Hematopoietic multipotent progenitor cell treated with erythropoietin and hydrocortisone succinate and interleukin-3 and kit ligand, for 8 days (in vitro differentiated cells): ENCODE measurements around the gene ATP1A1.
A peak's percentile ranks its signal among the peaks of the same experiment; 100 is the strongest.

Experiments
- DNase-seq: peaks from one replicate; pipeline ENCODE4 v3.0.0-alpha.2; 2015

Gene ATP1A1

DNA sequence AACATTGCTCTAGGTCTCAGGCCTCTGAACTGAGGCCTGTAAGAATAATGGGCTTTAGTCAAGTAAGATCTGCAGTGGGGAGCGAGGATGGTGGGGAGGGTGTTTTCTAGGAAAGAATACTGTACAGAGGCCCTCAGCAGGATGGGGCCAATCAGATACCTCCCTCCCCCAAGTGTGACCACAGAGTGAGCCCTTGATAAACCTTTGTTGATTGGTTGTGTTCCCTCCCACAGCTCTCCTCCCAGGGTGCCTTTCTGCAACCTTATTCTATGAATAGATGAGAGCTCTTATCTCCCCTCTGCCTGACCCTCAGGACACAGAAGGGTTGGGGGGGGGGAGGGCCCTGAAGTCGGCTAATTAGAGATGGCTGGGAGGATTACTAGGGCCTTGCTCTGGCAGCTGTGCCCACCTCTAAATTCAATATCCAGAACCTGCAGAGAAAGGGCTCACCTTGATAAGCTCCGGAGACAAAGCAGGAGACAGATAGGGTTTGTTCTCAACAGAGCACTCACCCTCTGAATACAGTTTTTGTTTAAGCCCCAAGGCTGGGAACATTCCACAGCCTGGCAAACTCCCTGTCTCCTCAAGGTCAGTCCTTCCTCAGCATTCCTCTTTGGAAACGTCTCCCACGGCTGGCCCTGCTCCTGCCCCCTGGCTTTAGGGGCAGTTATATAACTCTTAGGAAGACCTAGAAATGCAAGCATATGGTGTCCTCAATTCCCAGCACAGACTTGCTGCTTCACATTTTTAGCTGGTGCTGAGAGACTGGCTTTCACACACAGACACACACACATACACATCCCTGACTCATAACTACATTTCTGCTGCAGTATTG is 42.9 kb downstream of the ATP1A1 start:
- DNase-seq, result peak; percentile 99

DNA sequence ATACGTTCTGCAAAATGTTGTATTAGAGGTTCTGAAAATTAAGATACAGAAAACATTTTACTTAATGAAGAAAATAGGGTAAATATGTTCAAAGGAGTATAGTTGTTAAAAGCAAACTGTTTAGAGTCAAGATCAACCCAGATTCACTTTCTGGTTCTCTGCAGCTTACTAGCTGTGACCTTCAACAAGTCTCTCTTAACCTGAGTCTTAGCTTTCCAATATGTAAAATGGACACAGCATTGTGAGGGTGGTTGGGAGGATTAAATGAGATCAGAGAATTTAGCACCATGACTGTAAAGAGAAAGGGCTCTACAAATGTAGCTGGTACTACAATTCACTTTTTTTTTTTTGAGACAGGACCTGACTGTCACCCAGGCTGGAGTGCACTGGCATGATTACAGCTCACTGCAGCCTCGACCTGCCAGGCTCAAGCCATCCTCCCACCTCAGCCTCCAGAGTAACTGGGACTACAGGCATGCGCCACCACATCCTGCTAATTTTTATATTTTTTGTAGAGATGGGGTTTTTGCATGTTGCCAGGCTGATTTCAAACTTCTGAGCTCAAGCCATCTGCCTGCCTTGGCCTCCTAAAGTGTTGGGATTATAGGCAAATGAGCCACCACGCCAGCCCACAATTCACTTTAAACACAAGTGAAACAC is 43.9 kb downstream of the ATP1A1 start:
- DNase-seq, result no peak

DNA sequence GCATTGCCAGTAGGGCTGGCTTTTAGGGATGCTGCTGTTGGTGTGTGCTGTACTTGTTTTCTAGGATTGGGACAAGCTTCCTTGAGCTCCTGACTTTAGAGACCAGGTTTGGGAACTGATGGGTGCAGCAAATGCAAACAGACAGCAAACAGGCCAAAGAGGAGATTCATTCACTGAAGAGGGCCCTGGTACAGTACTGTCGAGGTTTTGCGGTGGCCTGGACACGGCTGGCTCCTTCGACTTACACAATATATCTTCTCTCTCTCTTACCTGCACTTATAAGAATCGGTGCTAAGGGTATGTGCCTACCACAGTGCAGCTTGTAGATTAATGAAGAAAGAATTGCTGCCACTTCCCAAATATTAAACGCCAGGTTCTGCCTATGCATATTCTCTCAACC is 44.6 kb downstream of the ATP1A1 start:
- no peak for DNase-seq

DNA sequence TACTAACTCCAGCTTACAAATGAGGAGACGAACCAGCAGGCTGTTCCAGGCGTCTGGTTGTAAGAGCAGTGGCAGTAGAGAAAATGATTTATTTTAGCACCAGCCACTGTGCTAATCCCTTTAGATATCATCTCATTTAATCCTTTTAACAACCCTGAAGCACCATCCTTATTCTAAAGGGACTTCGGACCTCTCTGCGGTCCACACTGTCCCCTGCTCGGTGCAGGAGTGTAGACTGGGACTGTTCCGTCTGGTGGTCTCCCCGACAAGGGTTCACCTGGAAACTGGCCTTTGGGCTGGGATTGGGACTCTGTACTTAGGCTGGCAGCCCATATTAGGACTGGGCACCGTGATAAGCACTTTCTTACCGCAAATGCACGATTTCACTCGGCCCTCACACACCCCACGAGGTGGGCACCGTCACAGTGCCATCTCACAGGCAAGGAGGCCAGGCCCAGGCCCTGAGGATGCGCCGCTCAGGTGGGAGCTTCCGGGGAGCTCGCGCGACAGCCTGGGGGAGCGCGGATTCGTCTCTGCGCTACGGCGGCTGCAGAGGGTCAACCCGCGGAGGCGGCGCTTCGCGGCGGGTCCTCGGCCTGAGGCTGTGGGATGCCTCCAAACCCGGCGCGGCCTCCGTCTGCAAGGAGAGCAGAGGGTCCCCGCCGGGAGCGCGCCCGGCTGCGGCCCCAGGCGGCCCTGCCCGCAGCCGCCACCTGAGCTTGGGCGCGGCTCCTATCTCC is 45.2 kb downstream of the ATP1A1 start:
- peak; percentile 72 for DNase-seq

DNA sequence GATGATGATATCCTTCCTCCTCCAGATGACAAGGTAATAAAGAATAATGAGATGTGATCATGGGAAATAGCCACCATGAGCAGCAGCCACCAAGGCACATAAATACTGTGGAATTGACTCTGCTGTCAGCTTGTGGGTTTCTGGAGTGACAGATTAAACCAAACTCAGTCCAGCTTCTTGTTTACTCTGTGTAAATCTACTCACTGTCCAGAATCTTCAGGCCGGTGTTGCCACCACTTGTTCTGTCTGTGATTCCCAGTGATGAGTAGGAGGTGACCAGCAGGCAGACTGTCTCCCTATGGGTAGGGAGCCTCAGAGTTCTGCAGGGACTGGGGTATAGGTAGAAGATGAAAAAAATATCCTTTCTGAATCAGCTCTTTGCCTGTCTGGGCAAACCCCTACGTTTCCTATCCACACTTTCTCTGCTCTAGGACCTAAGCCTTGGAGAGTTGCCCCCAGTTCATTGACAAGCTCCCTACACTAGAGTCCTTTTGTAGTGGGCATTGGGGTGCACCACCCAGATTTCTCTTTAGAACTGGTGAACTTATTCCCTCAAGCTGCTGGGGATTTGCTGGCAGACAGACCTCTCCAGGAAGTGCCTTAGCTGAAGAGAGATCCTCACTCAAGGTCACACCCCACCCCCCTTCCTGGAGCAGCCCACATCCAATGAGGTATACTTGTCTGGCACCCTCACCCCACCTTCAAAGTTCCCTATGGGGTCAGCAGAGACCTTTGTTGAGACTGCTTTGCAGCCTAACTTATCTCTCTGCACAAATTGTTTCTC is 47.6 kb downstream of the ATP1A1 start:
- no peak for DNase-seq

DNA sequence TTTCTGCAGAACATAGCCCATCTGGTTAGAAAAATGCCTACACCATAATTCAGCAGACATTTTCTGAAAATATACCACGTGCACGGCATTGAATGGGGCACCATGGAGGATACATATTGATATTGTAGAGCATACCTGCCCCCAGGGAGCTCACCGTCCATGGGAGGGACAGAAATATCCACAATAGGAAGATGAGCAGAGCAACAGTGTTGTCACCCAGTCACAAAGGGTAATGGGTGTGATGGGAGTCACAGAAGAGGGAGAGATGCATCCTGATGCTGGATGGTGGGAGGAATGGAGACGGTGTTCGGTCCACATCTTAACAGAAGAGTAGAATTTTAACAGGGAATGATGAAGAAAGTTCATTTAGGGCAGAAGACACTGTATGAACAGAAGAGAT is 51.4 kb downstream of the ATP1A1 start:
- DNase-seq, result no peak

DNA sequence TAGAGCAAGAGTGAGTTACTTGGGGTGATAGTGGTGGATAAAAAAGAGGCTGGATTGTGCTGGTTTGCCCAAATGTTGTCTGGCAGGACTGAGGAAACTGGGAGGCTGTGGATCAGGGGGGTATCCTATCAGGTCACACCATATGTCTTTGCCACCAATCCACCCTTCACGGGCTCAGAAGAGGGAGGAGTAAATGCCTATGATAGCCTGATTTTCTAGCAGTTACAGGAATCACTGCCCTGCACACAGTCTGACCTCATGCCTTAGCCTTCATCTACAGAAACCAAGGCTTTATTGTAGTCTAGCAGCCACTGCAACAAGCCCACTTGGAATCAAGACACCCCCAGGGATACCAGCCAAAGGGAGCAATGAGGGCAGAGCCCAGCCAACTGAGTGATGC is 51.8 kb downstream of the ATP1A1 start:
- no peak for DNase-seq

DNA sequence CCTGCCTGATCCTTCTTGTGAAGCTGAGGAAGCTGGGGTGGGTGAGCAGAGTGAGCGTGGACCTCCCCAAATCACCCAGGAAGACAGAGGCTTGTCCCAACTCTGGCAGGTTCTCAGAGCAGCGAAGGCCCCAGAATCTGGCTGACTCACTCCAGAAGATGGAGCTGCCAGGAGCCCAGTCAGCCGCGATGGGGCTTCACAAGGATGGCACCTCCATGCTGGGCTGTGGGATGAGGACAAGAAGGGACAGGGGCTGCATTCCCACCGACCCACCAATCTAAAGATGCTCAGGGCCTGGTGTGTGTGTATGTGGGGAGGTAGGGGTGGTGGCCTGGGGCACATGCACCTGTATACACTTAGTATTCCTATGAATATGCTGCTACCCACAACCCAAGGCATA is 52.9 kb downstream of the ATP1A1 start:
- DNase-seq, result no peak

DNA sequence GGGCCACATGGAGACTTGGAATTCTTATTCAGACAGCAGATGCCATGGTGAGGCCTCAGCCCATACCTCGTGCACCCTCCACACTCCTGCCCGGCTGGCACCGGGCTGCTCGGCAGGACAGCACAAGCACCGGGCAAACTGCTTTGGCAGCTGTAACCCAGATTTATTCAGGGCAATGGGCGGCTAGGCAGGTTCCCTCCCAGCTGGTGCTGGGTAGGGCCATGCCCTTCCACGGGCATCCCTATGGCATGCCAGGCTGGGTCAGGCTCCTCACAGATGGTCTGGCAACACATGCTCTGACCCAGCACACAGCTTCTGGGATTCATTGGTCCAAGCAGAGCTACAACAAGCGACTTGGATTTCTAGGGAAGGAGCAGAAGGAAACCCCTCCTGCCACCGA is 53.4 kb downstream of the ATP1A1 start:
- no peak for DNase-seq

DNA sequence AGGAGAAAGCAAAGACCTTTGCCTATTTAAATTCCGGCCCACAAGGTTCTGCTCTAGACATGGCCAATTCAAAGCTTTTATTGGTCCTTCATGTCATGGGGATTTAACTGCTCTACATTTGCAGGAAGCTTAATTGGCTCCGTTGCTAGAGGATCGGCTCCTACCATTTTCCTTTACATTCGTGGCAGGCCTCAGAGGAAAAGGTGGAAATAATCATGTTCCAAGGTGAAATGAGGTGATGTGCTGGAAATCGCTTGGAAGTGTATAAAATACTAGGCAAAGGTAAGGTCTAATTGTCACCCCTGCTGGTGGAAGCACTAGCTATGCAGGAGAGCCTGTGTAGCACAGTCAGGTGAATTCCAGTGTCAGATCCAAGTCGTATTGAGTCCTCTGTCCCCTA is 55.5 kb downstream of the ATP1A1 start:
- no peak for DNase-seq

DNA sequence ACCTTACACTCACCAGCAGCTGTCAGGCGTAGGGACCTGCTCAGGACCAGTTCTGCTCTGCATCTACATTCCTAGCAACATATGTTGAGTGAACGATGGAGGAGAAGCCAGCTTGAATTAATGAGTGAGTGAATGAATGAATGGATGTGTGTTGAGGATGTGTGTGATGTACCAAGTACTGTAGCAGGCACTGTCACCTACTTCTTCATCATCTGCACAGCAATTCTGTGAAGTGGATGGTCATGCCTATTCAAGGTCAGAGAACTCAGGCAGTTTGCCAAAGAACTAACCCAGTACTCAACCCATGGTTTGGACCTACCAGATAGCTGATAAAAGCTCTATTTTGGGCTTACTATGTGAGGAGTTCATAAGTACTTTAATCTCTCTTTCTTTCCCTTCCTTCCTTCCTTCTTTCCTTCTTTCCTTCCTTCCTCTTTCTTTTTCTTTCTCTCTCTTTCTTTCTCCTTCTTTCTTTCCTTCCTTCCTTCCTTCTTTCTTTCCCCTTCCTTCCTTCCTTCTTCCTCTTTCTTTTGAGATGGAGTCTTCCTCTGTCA is 56.9 kb downstream of the ATP1A1 start:
- DNase-seq, result peak; percentile 57

DNA sequence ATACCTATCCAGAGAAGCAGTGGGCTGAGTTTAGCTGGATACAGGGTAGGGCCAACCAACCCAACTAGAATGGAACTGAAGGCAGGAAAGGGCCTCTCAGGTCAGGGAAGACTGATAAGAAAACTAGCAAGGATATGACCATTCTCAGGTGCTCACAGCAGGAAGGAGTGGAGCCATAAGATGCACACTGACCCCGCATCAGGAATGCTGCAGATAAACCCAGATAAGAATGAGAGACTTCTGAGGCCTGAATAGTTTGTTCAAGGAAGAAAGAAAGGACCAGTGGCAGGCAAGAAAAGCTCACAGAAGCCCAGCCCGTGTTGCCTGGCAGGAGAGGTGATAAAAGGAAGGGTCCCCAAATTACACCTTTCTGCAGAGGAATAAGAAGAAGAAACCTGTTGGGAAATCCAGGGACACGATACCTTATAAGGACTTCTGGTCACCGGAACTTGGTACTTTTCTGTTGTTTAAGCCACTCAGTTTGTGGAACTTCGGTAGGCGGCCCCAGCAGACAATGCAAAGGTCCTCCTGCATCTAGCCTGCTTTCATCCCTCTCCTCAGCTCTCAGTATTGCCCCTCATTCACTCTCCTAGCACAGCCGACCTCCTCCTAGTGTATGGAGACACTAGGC is 58.9 kb downstream of the ATP1A1 start:
- no peak for DNase-seq

DNA sequence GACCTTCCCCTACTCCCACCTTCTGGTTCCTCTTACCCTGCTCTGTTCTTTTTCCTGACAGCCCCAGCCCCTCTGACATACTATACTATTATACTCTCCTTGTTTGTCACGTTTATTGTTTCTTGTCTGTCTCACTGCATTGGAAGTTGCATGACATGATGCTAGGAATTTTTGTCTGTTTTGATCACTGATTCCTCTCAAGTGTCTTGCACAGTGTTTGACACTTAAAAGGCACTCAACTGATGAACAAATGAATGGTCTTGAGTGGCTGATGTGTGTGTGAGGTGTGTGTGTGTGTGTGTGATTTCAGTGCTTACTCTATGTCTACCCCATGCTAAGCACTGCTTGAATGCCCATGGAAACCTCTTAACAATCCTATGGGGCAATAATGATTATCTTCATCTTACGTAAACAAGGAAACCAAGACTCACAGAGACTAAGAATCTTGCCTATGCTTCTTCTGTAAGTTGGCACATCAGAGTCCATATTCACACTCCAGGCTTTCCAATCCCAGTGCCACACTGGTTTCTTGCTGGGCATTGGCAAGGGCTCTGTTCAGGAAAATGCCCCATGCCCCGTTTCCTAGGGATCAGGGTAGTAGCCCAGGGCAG is 59.7 kb downstream of the ATP1A1 start:
- no peak for DNase-seq

DNA sequence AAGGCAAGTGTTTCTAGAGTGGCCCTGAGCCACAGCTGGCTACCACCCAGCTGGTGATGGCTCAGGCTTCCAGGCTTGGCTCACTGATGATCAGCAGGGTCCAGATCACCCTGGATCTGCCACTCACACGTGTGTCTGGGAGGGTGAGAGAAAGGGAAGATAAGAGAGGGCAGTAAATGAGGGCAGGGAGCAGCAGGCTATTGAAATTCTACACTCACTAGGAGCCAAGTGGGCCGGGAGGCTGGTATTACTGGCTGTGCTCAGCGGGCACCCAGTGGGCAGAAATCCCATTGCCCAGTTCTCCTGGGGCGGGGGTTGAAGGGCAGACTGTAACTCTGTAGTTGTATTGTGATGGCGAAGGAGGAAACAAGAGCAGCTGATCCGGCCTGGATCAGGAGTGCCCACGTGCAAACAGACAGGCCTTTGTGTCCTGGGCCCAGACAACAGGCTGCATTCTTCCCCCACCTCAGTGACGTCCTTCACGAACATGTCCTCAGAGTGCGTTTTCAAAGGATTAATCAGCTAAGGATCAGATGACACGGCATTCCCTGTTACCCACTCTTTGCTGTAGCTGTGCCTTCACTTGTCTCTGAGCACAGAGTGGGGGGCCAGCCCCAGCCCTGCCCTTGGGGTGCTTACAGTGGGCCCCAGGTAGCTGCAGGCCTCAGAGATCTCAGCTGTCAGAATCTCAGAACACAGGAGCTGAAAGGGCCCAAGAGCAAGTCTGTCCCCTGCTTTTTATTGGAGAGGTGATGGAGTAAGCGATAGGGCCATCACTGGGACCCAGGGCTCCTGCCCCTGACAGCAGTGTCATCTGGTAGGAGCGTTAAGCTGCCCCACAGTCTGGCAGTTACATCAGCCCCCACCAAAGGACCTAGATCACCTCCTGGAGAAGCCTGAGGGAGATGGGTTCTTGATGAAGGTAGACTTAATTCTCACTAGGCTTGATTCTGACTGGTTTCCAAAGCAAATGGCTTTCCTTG is 60.5 kb downstream of the ATP1A1 start:
- DNase-seq, result peak; percentile 80

DNA sequence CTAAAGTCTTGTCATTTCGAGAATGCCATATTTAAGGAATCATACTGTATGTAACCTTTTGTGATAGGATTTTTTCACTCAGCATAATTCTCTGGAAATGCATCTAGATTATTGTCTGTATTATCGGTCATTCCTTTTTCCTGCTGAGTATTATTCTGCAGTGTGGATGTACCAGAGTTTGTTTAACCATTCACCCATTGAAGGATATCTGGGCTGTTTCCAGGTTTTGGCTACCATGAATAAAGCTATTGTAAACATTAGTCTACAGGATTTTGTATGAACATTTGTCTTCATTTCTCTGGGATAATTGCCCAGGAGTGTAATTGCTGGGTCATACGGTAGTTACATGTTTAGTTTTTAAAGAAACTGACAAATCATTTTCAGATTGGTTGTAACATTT is 61.8 kb downstream of the ATP1A1 start:
- no peak for DNase-seq

DNA sequence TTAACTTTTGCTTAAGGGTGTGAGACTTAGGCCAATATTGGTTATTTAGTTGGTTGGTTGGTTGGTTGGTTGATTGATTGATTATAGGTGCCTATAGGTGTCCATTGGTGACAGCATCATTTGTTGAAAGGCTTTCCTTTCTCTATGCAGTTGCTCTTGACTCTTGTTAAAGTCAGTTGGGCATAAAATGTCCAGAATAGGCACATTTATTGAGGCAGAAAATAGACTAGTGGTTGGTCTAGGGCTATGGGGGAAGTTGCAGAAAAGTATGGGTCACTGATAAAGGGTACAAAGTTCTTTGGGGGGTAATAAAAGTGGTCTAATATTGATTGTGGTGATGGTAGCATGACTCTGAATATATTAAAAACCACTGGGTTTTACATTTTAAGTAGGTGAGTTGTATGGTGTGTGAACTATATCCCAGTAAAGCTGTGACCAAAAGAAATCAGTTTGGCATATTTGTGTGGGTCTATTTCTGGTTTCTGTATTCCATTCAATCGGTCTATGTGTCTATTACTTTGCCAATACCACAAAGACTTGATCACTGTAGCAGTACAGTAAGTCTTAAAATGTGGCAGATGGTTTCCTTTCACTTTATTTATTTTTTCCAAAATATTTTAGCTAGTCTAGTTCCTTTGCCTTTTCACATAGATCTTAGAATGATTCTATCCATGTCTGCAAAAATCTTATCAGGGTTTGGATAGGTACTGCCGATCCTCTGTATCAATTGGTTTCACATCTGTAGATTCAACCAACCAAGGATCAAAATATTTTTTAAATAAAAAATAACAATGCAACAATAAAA is 63.0 kb downstream of the ATP1A1 start:
- peak; percentile 23 for DNase-seq

DNA sequence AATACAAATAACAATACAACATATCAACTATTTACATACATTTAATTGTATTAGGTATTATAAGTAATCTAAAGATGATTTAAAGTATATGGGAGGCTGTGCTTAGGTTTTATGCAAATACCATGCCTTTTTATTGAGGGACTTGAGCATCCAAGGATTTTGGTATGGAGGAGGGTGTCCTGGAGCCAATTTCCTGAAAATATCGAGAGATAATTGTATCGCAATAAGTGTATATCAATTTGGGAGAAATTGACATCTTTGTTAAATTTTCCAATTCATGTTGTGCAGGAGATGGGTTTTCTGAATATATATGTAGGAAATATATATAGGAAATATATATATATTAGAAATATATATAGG is 63.5 kb downstream of the ATP1A1 start:
- DNase-seq, result peak; percentile 53

DNA sequence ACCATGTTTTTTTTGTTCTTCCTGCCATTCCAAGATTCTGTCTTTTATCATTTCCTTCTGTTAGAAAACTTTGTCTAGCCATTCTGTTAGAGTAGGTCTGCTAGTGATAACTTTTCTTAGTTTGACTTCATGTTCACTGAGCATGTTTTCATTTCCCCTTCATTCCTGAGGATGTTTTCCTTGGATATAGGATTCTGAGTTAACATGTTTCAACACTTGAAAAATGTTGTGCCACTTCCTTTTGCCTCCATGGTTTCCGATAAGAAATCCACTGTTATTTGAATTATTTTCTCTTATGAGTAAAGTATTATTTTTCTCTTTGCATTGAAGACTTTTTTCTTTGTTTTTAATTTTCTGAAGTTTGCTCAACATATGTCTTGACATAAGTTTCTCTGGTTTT is 66.7 kb downstream of the ATP1A1 start:
- DNase-seq, result no peak

DNA sequence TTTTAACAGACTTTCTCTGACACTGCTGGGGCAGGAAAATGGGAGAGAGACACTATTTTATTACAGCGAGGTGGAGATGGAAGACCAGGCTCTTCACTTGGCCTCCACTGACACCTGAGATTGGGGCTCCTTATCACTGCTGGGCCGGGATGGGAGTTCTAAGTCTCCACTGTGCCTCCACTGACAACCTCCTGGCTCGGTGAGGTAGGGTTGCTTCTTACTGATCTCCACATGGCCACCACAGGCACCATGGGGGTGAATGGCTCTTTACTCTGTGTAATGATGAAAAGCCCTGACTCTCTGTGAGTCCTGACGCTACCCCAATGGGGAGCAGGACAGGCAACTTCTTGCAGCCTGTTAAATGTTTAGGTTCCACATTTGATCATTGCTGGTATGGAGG is 67.7 kb downstream of the ATP1A1 start:
- no peak for DNase-seq

DNA sequence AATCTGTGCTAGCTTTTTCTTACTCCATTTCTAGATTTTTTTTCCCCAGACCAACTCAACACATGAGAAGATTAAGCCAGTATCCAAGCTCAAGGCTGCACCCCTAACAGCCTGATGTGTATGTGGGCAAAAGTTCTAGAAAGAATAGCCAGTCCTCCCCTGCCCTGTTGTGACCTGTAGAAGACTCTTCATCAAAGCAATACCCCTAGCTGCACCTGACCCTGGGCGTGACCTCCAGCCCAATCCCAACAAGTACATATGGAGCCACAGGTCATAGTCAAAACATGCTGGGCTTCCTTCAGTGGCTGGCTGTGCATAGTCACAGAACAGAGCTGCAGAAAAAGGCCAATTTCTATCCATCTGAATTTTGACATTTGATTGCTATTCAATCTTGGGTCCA is 72.5 kb downstream of the ATP1A1 start:
- DNase-seq, result no peak
